Left colon (tissue), 2 donors: ENCODE measurements around the gene PDSS1. TPM values are rescaled to one million over a fixed set of nuclear protein-coding genes. Genes with fewer than 3 reads are reported as not detected.
"Not testable (repeated sequence)": the region's sequence is repeated elsewhere in the genome, so short reads cannot be mapped to it uniquely, and the experiment has no call there.

Source experiments
- ATAC-seq: fragments of 200-7000 bp; cut with Tn5 transposase; one replicate; pipeline ENCODE4 v1.9.1; 2020; ENCODE audit warnings: mild to moderate bottlenecking, moderate library complexity
- DNase-seq, 2 donors: peaks; one replicate each; pipeline ENCODE4 v3.0.0-alpha.2; 2020
- intact Hi-C, 2 donors: fragments of 100-400 bp; cut with DNase I in 1 of 2; cut with micrococcal nuclease in 1 of 2; formaldehyde crosslinking; loops; one replicate each; pipeline versions ENCODE4 v1.11.2 to v1.14.0; 2022; cut with DNase I, micrococcal nuclease
- total RNA-seq, 2 donors: library from RNA; stranded (reverse); fragmentation: NEBNext Ultra II Directional; extraction: Animal tissue kit (Norgen Biotek cat#: 25700); gene quantifications; one replicate each; pipeline ENCODE4 v1.2.1, GENCODE V29; 2021
- donor health status: DM: no; HTN: no; CAD: no.
- donor health status: DM: yes; HTN: yes; CAD: no.

Gene PDSS1
- total RNA-seq, 2 donors from 2014 or later: 20.3 to 34.3 TPM

DNA sequence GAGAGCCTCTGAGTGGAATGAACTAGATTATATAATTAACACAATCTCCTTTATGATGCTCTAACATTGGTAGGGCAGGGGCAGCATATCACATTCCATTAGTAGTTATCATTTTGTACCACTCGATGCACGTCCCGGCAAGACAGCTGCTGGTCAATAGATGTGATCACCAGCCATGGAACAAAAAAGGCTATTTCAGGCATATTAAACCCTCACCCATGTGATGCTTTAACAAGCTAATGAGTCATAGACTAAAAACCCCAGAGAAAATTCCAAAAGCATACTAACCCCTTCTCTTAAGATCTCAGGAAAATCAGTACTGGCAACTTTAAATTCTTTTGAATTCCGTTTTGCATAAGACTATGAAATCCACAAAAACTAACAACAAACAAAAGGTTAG, 3.0 kb upstream of the PDSS1 start:
- ATAC-seq, intact Hi-C loops: not testable (repeated sequence)

DNA sequence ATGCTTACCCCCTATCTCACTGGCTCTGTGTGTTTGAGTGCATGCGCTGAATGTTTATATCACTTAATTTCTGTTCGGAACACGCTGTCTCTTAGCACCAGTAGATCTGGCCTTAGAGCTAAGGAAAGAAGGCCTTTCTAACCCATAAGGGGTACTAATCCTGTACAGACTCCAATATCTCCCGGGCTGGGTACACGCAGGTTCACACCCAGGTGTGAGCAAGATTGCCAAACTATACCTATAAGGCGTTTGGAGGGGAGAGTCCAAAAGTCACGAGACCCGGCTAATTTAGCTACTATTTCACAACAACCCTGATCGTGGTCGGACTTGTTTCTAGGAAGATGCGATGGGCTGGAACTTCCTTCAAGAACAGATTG, 727 bp upstream of the PDSS1 start:
- DNase-seq: no peak
- intact Hi-C loops: no loop called here
- peak; percentile 64 for ATAC-seq

More for the DNA sequence above, 3.0 kb upstream of the PDSS1 start:
- DNase-seq: not testable (repeated sequence)

DNA sequence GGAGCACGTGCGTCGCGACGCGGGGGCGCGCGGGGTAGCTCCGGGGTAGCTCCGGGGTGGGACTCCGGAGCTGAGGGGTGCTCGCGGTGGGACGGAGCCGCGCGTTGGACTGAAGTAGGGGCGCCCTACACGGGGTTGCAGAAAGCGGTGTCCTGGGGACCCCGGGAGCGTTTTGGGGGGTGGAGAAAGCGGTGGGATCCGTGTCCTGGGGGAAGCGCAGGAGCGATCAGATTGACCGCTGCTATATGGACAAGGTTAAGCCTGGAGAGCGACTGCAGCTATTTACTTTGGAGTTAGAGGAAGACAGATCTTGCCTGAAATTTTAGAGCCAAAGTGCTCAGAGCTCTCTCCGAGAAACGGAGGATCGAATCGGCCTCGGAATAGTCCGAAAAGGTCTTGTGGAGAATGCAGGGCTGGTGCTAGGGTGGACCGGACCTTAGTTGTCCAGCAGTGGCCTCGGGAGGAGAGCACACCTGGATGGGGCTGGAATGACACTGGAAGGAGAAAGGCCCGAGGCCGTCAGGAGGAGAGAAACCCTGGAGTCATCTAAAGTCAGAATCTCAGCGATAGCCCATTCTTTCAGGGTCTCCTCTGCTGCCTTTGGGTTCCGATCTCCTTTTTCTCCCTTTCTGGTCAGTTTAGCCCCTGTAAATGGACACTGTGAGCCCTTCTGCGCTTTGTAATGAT, 564 bp downstream of the PDSS1 start:
- intact Hi-C loops: no loop called here
- DNase-seq (no peak), ATAC-seq (no peak)

DNA sequence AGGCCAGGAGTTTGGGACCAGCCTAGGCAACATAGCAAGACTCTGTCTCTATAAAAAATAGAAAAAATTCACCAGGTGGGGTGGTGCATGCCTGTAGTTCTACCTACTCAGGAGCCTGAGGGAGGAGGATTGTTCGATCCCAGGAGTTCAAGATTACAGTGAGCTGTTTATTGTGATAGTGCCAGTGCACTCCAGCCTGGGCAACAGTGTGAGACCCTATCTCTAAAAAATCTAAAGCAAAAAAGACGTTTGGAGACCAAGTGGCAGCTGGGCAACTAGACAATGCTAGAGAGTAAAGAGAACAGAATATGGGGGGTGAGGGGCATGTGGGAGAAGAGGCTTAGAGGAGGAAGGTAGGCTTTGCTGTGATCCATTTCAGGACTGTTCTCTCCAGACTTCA, 1.4 kb downstream of the PDSS1 start:
- DNase-seq (no peak), ATAC-seq (no peak)
- intact Hi-C loops: no loop called here

GRCh38 chr10:26699631-26700030, 2.1 kb downstream of the PDSS1 start:
- intact Hi-C loops: no loop called here
- no peak for ATAC-seq
- no peak for DNase-seq

DNA sequence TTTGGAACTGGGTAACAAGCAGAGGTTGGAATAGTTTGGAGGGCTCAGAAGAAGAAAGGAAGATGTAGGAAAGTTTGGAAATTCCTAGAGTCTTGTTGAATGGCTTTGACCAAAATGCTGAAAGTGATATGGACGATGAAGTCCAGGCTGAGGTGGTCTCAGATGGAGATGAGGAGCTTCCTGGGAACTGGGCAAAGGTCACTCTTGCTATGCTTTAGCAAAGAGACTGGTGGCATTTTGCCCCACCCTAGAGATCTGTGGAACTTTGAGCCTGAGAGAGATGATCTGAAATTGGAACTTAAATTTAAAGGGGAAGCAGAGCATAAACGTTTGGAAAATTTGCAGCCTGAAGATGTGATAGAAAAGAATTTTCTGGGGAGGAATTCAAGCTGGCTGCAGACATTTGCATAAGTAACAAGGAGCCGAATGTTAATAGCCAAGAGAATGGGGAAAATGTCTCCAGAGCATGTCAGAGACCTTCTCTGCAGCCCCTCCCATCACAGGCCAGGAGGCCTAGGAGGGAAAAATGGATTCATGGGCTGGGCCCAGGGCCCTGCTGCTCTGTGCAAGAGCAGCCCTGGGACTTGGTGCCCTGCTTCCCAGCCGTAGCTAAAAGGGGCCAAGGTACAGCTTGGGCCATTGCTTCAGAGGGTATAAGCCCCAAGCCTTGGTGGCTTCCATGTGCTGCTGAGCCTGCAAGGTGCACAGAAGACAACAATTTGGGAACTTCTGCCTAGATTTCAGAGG, 3.6 kb downstream of the PDSS1 start:
- DNase-seq: peak; percentile 28 to 60
- intact Hi-C loops: no loop called here
- ATAC-seq: peak; percentile 25

- DNase-seq: no peak
- no peak for ATAC-seq
- intact Hi-C loops: no loop called here
These were observed 5.6 kb downstream of the PDSS1 start for GRCh38 chr10:26703096-26703495.

GRCh38 chr10:26703974-26704373, 6.5 kb downstream of the PDSS1 start:
- ATAC-seq (no peak), DNase-seq (no peak)
- intact Hi-C loops: no loop called here

GRCh38 chr10:26706206-26706605, 8.7 kb downstream of the PDSS1 start:
- ATAC-seq (no peak), DNase-seq (no peak)
- intact Hi-C loops: no loop called here

DNA sequence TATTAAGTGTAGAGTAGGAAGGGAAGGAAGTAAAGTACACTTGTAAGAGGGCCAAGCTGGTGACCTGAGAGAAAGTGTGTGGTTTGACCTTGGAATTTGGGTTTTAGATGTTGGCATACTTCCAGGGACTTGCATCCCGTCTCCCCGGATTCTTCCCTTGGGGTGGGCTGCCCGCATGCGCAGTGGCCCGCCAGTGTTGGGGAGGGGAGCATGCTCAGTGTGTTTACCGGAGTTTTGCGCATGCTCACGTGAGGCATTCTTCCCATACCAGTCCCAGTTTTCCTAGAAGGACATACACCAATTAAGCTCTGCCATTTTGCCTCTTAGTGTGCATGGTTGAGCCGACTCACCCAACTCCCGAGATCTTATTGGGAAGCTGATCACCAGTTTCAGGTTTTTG, 9.4 kb downstream of the PDSS1 start:
- DNase-seq (no peak), ATAC-seq (no peak)
- intact Hi-C loops: no loop called here

- DNase-seq (no peak), ATAC-seq (no peak)
- intact Hi-C loops: no loop called here
These were observed 13.8 kb downstream of the PDSS1 start for GRCh38 chr10:26711324-26711723.

DNA sequence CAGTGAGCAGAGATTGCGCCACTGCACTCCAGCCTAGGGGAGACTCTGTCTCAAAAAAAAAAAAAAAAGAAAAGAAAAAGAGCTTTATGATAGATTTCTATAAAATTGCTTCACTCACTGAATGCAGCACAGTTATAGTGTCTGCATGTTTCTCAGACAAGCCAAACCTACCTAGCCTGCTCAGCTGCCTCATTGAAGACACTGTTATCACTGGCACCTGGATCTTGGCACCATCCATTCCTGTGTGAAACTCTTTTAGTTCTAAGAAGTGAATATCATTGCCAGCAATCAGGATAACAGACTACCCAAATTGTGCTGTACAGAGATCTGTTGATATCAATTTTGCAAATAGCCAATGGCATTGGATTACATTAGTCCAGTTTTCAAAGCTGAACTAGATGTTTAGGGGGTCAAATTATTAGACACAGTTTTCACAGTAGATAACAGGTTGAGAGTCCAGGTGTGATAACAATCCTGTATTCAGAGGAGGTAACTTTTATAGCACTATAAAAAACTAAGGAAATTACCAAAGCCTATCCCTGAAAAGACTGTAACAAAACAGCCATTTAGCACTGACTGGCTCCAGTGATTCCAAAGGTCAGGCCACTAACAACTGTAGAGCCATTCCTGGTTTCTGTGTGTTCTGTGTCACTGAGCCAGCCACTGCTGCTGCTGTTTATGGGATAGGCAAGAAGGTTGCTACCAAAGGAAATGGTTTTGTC, 17.1 kb downstream of the PDSS1 start:
- intact Hi-C loops: no loop called here
- DNase-seq (peak; percentile 63 to 86), ATAC-seq (peak; percentile 93)

DNA sequence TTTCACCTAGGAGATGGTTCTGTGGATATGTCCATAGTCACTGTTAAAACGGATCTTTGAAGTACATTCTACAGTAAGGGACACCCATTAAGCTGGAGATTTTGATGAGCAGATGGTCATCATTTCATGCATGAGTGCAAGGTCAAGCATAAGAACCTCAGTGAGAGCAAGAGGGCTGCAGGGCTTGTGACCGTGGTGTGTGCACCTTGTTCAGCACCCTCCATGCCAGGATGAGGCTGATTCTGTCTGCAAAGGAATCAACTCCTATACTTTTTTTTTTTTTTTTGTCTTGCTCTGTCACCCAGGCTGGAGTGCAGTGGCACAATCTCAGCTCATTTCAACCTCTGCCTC, 17.6 kb downstream of the PDSS1 start:
- DNase-seq: no peak
- peak; percentile 24 for ATAC-seq
- intact Hi-C loops: no loop called here

- ATAC-seq (no peak), DNase-seq (no peak)
- intact Hi-C loops: no loop called here
These were observed 20.0 kb downstream of the PDSS1 start for GRCh38 chr10:26717476-26717875.

- DNase-seq: no peak
- intact Hi-C loops: loop anchor here in 1 of 2 donors (10.0 kb wide), 1 partner anchor 153 kb away; no protein-coding TSS in a partner anchor
- ATAC-seq: peak; percentile 18
These were observed 24.1 kb downstream of the PDSS1 start for GRCh38 chr10:26721561-26721960.

GRCh38 chr10:26723016-26723415, 25.5 kb downstream of the PDSS1 start:
- intact Hi-C loops: loop anchor here in 1 of 2 donors (10.0 kb wide), 1 partner anchor 152 kb away; no protein-coding TSS in a partner anchor
- no peak for ATAC-seq

GRCh38 chr10:26725837-26726727, 28.6 kb downstream of the PDSS1 start:
- ATAC-seq (peak; percentile 77), DNase-seq (peak in 1 of 2 donors; percentile 40)
- intact Hi-C loops: loop anchor here (5.0 to 10.0 kb wide), 2 partner anchors 149 to 156 kb away; no protein-coding TSS in a partner anchor

More at GRCh38 chr10:26723016-26723415, 25.5 kb downstream of the PDSS1 start:
- no peak for DNase-seq

DNA sequence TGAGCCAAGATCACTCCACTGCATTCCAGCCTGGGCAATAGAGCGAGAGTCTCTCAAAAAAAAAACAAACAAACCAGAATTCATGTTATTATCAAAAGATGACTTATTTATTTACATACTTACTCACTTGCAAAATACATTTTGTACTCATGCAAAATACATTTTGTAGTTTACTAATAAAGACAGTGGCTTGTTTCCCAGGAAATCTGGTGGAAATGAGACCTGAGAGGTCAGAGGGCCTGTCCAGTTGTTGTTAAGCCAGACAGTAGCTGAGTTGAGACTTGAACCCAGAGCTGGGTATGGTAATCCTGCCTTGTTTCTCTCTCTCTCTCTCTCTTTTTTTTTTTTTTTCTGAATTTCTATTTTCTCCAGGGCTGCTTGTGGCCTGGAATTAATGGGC, 29.5 kb downstream of the PDSS1 start:
- DNase-seq (no peak), ATAC-seq (no peak)
- intact Hi-C loops: loop anchor here (5.0 to 10.0 kb wide), 2 partner anchors 148 to 155 kb away; no protein-coding TSS in a partner anchor

- no peak for DNase-seq
- intact Hi-C loops: loop anchor here (5.0 to 10.0 kb wide), 2 partner anchors 146 to 153 kb away; no protein-coding TSS in a partner anchor
- no peak for ATAC-seq
These were observed 31.5 kb downstream of the PDSS1 start for GRCh38 chr10:26728957-26729356.
